HepG2 (cell line): ENCODE measurements around the gene PEMT. TPM values are rescaled to one million over a fixed set of nuclear protein-coding genes. Genes with fewer than 3 reads are reported as not detected.

ENCODE experiments used
- ATAC-seq: fragments of 200-7000 bp; cut with Tn5 transposase; 3 replicates; pipeline ENCODE4 v1.9.1; 2020; ENCODE audit warnings: mild to moderate bottlenecking, moderate library complexity
- BruUV-seq: library from RNA; stranded (reverse); fragments of 400-500 nt; replicated peaks from 2 replicates; lab custom pipeline; 2021; lab: Mats Ljungman, UMichigan
- CTCF ChIA-PET: fragments of 300-600 bp; formaldehyde crosslinking; extraction: SDS; loops from one replicate; lab custom pipeline; 2021; ENCODE audit warnings: low total read pairs, inconsistent platforms, low intra/inter-chr PET ratio; lab: Yijun Ruan, JAX
- POLR2A ChIA-PET: fragments of 350-600 bp; sonication (Branson Sonifier 250); formaldehyde crosslinking; loops from one replicate; lab custom pipeline; 2020; ENCODE audit warnings: antibody characterized with exemption, inconsistent platforms; lab: Yijun Ruan, JAX
- DNase-seq: peaks from one replicate; pipeline ENCODE4 v3.0.0-alpha.2; 2015; ENCODE audit warnings: low spot score
- FAIRE-seq: peaks from 3 replicates; lab custom pipeline; 2011; peaks lifted over from hg19 to GRCh38; lab: Jason Lieb, UNC
- H2AFZ ChIP-seq: one replicate; pipeline ENCODE4 v1.6.1; 2011; ENCODE audit warnings: low read length, inconsistent platforms
- H3K27ac ChIP-seq: fragments of 300-600 bp; 3 replicates; pipeline ENCODE4 v1.8.0; 2011; ENCODE audit warnings: mixed run types, mild to moderate bottlenecking, mixed read lengths, low read length, inconsistent platforms; ENCODE audit not compliant: insufficient read depth; ENCODE audit errors: extremely low read length
- H3K27me3 ChIP-seq, 2 experiments: fragments of 200-600 bp in 1 of 2; 2 replicates in 1 of 2; 3 replicates in 1 of 2; pipeline versions ENCODE4 v1.6.0 to v1.8.0; 2011; ENCODE audit warnings: low read length in 2 of 2, mild to moderate bottlenecking in 2 of 2, moderate library complexity in 2 of 2, inconsistent platforms in 1 of 2; ENCODE audit not compliant: insufficient read depth in 2 of 2, control insufficient read depth in 1 of 2
- H3K36me3 ChIP-seq, 2 experiments: fragments of 200-600 bp in 1 of 2; replicated peaks in 1 of 2; 2 replicates in 1 of 2; 3 replicates in 1 of 2; pipeline versions ENCODE4 v1.5.1 to v1.8.0; 2011; ENCODE audit warnings: low read length in 2 of 2, inconsistent platforms in 1 of 2; ENCODE audit not compliant: insufficient read depth in 2 of 2, control insufficient read depth in 1 of 2
- H3K4me1 ChIP-seq: 2 replicates; pipeline ENCODE4 v1.5.1; 2012; ENCODE audit warnings: low read length, inconsistent platforms; ENCODE audit not compliant: insufficient read depth
- H3K4me2 ChIP-seq: 2 replicates; pipeline ENCODE4 v1.6.0; 2011; ENCODE audit warnings: low read depth, low read length, inconsistent platforms
- H3K4me3 ChIP-seq, 3 experiments: fragments of 200-600 bp in 1 of 3; sonication (generic), shearing (Covaris generic) in 1 of 3; replicated peaks in 1 of 3; 2 replicates each; pipeline ENCODE4 v1.5.1; 2011 to 2016; ENCODE audit warnings: low read length in 3 of 3, inconsistent platforms in 2 of 3, low read depth in 2 of 3, mild to moderate bottlenecking in 2 of 3, control low read depth in 1 of 3, mixed read lengths in 1 of 3; ENCODE audit not compliant: insufficient read depth in 1 of 3
- H3K79me2 ChIP-seq: one replicate; pipeline ENCODE4 v1.6.1; 2011; ENCODE audit warnings: low read length, inconsistent platforms; ENCODE audit not compliant: insufficient read depth
- H3K9ac ChIP-seq: 2 replicates; pipeline ENCODE4 v1.6.0; 2011; ENCODE audit warnings: mild to moderate bottlenecking, low read depth, low read length, inconsistent platforms; ENCODE audit not compliant: insufficient read depth
- H3K9me3 ChIP-seq: 2 replicates; pipeline ENCODE4 v1.5.1; 2012; ENCODE audit warnings: mild to moderate bottlenecking, low read length
- H4K20me1 ChIP-seq: 2 replicates; pipeline ENCODE4 v1.6.0; 2011; ENCODE audit warnings: inconsistent platforms, mild to moderate bottlenecking, low read length, moderate library complexity; ENCODE audit not compliant: insufficient read depth
- AGO2 ChIP-seq: fragments of 200-400 bp; formaldehyde crosslinking; optimal IDR thresholded peaks from 2 replicates; pipeline ENCODE3; 2017; ENCODE audit warnings: mild to moderate bottlenecking, low read depth, low read length, moderate library complexity
- CBX1 ChIP-seq: IDR thresholded peaks from one replicate; pipeline ENCODE4 v1.6.1; 2016; ENCODE audit warnings: antibody characterized with exemption, low read depth
- HMG20A ChIP-seq: IDR thresholded peaks from 2 replicates; pipeline ENCODE4 v1.6.1; 2016; ENCODE audit warnings: borderline replicate concordance
- NCOR1 ChIP-seq: fragments of 200-600 bp; sonication (generic); IDR thresholded peaks from 2 replicates; pipeline ENCODE4 v1.7.0; 2017; ENCODE audit warnings: antibody characterized with exemption, low read length, borderline replicate concordance
- SATB2 ChIP-seq: sonication (generic); formaldehyde crosslinking; IDR thresholded peaks from 2 replicates; pipeline ENCODE4 v1.5.0; 2020; ENCODE audit warnings: missing genetic modification reagents
- SNRNP70 ChIP-seq: fragments of 200-400 bp; formaldehyde crosslinking; IDR thresholded peaks from 2 replicates; pipeline ENCODE4 v1.6.1; 2017; ENCODE audit warnings: mild to moderate bottlenecking, low read depth, low read length, moderate library complexity
- ZNF772 ChIP-seq: sonication (generic); formaldehyde crosslinking; IDR thresholded peaks from 2 replicates; pipeline ENCODE4 v1.5.0; 2020; ENCODE audit warnings: mild to moderate bottlenecking, missing genetic modification reagents
- ZNF781 ChIP-seq: sonication (generic); formaldehyde crosslinking; IDR thresholded peaks from 2 replicates; pipeline ENCODE4 v1.5.1; 2020; ENCODE audit warnings: borderline replicate concordance, mild to moderate bottlenecking, missing genetic modification reagents; ENCODE audit errors: not compliant biosample characterization
- ZSCAN22 ChIP-seq: sonication (generic); formaldehyde crosslinking; IDR thresholded peaks from 2 replicates; pipeline ENCODE4 v1.4.0; 2020; ENCODE audit warnings: mild to moderate bottlenecking, missing genetic modification reagents
- WGBS: methylation state at CpG from one replicate; pipeline ENCODE4 v1.1.6; 2017; ENCODE audit warnings: low lambda C conversion rate; 5-methylcytosine and 5-hydroxymethylcytosine counted together
- in situ Hi-C: cut with HindIII; loops from 2 replicates; pipeline ENCODE4 v1.10.0; 2017; ENCODE audit warnings: low pct_unique_long_range_greater_than_20kb; ENCODE audit not compliant: extremely low pct_ligation_motif_present
- intact Hi-C: fragments of 100-400 bp; cut with micrococcal nuclease; formaldehyde crosslinking; loops from one replicate; pipeline ENCODE4 v1.10.0; 2022; ENCODE audit not compliant: unreplicated experiment
- polyA plus RNA-seq, 8 experiments: library from polyadenylated mRNA; depleted of rRNA in 3 of 8; stranded (reverse) in 7 of 8; unstranded in 1 of 8; fragments of >200 nt; fragmentation: Illumina TruSeq in 4 of 8; extraction: Trizol in 4 of 8; gene quantifications; 2 replicates each; pipeline versions ENCODE4 v1.2.1 to v1.2.3, GENCODE V29; 2011 to 2016; ENCODE audit warnings: low read depth in 4 of 8, missing spikeins in 1 of 8, mixed read lengths in 1 of 8; ENCODE audit not compliant: insufficient read depth in 1 of 8
- total RNA-seq, 5 experiments: library from RNA; depleted of rRNA; stranded (reverse); fragments of >200 nt; fragmentation: Illumina TruSeq; extraction: Trizol; gene quantifications; 2 replicates each; pipeline ENCODE4 v1.2.3, GENCODE V29; 2016; ENCODE audit warnings: low read depth in 1 of 5
- TF ChIP-seq, protein P1 (sequence below): sonication (generic); formaldehyde crosslinking; IDR thresholded peaks from 2 replicates; pipeline ENCODE4 v1.4.0; 2020; ENCODE audit warnings: missing genetic modification reagents
- TF ChIP-seq, protein P2 (sequence below): sonication (generic); formaldehyde crosslinking; IDR thresholded peaks from 2 replicates; pipeline ENCODE4 v1.9.0; 2021; ENCODE audit warnings: mild to moderate bottlenecking, missing genetic modification reagents

PEMT gene
- total and polyA plus RNA-seq, 2 of the 13 experiments (the other 11 are each of a cell fraction or from before 2014, with no cell fraction given), result 31.7 to 43.6 TPM

DNA sequence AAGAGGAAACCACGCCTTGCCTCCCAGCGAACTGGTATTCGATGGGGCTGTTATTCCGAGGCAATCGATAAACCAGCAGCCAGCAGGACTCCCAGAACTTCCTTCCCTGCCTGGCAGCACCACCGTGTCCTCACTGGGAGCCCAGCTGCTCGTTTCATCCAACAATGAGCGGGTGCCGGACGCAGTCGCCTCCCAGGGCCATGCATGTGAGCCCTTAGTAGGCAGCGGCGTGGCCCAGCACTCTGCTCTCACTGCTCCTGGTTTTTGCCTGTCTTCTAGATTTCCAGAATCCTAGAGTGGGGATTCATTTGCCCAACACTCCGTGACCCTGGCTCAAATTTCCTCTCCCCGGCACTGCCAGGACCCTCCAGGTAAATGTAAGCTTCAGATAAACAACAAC, 66.2 kb downstream of the PEMT start:
- Histone ChIP-seq H3K27me3 (no peaks in the 10 kb centered on the region), H3K79me2 (no peaks in the 10 kb centered on the region), H3K4me3 (no peak overlapping the region), H3K4me2 (no peak overlapping the region), H4K20me1 (peaks cover 20% of the 10 kb centered on the region; the same call in 1 of the 2 replicates), H3K9me3 (no peaks in the 10 kb centered on the region), H3K4me1 (peaks cover 18% of the 10 kb centered on the region), H3K27ac (no peak overlapping the region), H3K9ac (no peak overlapping the region), H3K36me3 (peaks cover 1 to 3% of the 10 kb centered on the region in 2 experiments; a peak in 2 of 5 replicates), H2AFZ (no peak overlapping the region)
- BruUV-seq, result no TSS peak
- in situ Hi-C loops, result no loop called here
- TF ChIP-seq SNRNP70 (no peak), ZNF781 (no peak), HMG20A (CRISPR knock-in tag) (no peak), CBX1 (no peak), NCOR1 (no peak), AGO2 (no peak), ZNF772 (CRISPR knock-in tag) (no peak), ZSCAN22 (CRISPR knock-in tag) (no peak), SATB2 (CRISPR knock-in tag) (no peak)
- TF ChIP-seq, protein P1, sequence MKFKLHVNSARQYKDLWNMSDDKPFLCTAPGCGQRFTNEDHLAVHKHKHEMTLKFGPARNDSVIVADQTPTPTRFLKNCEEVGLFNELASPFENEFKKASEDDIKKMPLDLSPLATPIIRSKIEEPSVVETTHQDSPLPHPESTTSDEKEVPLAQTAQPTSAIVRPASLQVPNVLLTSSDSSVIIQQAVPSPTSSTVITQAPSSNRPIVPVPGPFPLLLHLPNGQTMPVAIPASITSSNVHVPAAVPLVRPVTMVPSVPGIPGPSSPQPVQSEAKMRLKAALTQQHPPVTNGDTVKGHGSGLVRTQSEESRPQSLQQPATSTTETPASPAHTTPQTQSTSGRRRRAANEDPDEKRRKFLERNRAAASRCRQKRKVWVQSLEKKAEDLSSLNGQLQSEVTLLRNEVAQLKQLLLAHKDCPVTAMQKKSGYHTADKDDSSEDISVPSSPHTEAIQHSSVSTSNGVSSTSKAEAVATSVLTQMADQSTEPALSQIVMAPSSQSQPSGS (CRISPR knock-in tag), result no peak
- TF ChIP-seq, protein P2, sequence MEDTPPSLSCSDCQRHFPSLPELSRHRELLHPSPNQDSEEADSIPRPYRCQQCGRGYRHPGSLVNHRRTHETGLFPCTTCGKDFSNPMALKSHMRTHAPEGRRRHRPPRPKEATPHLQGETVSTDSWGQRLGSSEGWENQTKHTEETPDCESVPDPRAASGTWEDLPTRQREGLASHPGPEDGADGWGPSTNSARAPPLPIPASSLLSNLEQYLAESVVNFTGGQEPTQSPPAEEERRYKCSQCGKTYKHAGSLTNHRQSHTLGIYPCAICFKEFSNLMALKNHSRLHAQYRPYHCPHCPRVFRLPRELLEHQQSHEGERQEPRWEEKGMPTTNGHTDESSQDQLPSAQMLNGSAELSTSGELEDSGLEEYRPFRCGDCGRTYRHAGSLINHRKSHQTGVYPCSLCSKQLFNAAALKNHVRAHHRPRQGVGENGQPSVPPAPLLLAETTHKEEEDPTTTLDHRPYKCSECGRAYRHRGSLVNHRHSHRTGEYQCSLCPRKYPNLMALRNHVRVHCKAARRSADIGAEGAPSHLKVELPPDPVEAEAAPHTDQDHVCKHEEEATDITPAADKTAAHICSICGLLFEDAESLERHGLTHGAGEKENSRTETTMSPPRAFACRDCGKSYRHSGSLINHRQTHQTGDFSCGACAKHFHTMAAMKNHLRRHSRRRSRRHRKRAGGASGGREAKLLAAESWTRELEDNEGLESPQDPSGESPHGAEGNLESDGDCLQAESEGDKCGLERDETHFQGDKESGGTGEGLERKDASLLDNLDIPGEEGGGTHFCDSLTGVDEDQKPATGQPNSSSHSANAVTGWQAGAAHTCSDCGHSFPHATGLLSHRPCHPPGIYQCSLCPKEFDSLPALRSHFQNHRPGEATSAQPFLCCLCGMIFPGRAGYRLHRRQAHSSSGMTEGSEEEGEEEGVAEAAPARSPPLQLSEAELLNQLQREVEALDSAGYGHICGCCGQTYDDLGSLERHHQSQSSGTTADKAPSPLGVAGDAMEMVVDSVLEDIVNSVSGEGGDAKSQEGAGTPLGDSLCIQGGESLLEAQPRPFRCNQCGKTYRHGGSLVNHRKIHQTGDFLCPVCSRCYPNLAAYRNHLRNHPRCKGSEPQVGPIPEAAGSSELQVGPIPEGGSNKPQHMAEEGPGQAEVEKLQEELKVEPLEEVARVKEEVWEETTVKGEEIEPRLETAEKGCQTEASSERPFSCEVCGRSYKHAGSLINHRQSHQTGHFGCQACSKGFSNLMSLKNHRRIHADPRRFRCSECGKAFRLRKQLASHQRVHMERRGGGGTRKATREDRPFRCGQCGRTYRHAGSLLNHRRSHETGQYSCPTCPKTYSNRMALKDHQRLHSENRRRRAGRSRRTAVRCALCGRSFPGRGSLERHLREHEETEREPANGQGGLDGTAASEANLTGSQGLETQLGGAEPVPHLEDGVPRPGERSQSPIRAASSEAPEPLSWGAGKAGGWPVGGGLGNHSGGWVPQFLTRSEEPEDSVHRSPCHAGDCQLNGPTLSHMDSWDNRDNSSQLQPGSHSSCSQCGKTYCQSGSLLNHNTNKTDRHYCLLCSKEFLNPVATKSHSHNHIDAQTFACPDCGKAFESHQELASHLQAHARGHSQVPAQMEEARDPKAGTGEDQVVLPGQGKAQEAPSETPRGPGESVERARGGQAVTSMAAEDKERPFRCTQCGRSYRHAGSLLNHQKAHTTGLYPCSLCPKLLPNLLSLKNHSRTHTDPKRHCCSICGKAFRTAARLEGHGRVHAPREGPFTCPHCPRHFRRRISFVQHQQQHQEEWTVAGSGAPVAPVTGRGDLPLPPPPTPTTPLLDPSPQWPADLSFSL (CRISPR knock-in tag), result no peak
- intact Hi-C loops, result no loop called here
- ChIA-PET CTCF (no interaction called here), POLR2A (interaction anchor here (0.8 kb wide), 1 partner anchor 29 kb away, joined by 3 read pairs; the partner anchor contains the start of gene RASD1)
- WGBS, result 93% methylated on average over 14 of the region's 15 CpGs
- no peak for FAIRE-seq
- no peak for ATAC-seq
- DNase-seq, result no peak
